Endodermal cell (in vitro differentiated cells): ENCODE measurements around the gene LTBP1. TPM values are rescaled to one million over a fixed set of nuclear protein-coding genes. Genes with fewer than 3 reads are reported as not detected.
A peak's percentile ranks its signal among the peaks of the same experiment; 100 is the strongest.

Experiments
- DNase-seq: peaks from one replicate; pipeline ENCODE4 v3.0.0-alpha.2; 2017
- H3K27ac ChIP-seq: 2 replicates; pipeline ENCODE4 v1.5.1; 2013; ENCODE audit warnings: mild to moderate bottlenecking, low read depth, low read length, moderate library complexity
- H3K27me3 ChIP-seq: 2 replicates; pipeline ENCODE4 v1.6.1; 2013; ENCODE audit warnings: mild to moderate bottlenecking, low read length, moderate library complexity; ENCODE audit not compliant: insufficient read depth, control insufficient read depth, poor library complexity, severe bottlenecking
- H3K36me3 ChIP-seq: 2 replicates; pipeline ENCODE4 v1.7.0; 2013; ENCODE audit warnings: mild to moderate bottlenecking, low read length, moderate library complexity; ENCODE audit not compliant: control insufficient read depth, insufficient read depth
- H3K4me1 ChIP-seq: one replicate; pipeline ENCODE4 v1.7.0; 2013; ENCODE audit warnings: low read length; ENCODE audit not compliant: control insufficient read depth, insufficient read depth
- H3K4me3 ChIP-seq: 2 replicates; pipeline ENCODE4 v1.5.1; 2013; ENCODE audit warnings: mild to moderate bottlenecking, low read length, moderate library complexity
- H3K9ac ChIP-seq: 2 replicates; pipeline ENCODE4 v1.6.1; 2013; ENCODE audit warnings: mild to moderate bottlenecking, low read length, moderate library complexity; ENCODE audit not compliant: poor library complexity, severe bottlenecking; ENCODE audit errors: extremely low read depth
- H3K9me3 ChIP-seq: 2 replicates; pipeline ENCODE4 v1.6.1; 2013; ENCODE audit warnings: mild to moderate bottlenecking, low read length, moderate library complexity; ENCODE audit not compliant: control insufficient read depth
- H3K27ac Mint-ChIP-seq: 2 replicates; pipeline ENCODE4 v1.8.0; 2020; ENCODE audit warnings: mixed read lengths
- H3K27me3 Mint-ChIP-seq: 2 replicates; pipeline ENCODE4 v1.8.0; 2021; ENCODE audit warnings: mild to moderate bottlenecking, mixed read lengths; ENCODE audit not compliant: insufficient read depth
- H3K36me3 Mint-ChIP-seq: 2 replicates; pipeline ENCODE4 v1.8.0; 2020; ENCODE audit warnings: low read depth, mixed read lengths
- H3K4me1 Mint-ChIP-seq: 2 replicates; pipeline ENCODE4 v1.8.0; 2020; ENCODE audit warnings: mixed read lengths
- H3K4me3 Mint-ChIP-seq: 2 replicates; pipeline ENCODE4 v1.8.0; 2020; ENCODE audit warnings: mild to moderate bottlenecking, moderate library complexity, mixed read lengths
- H3K9me3 Mint-ChIP-seq: 2 replicates; pipeline ENCODE4 v1.8.0; 2020; ENCODE audit warnings: mild to moderate bottlenecking, mixed read lengths
- WGBS, 2 experiments: methylation state at CpG; one replicate each; pipeline versions ENCODE4 v1.1.5 to v1.1.7; 2013; ENCODE audit warnings: missing lambda C conversion rate in 2 of 2, mixed read lengths in 1 of 2; ENCODE audit not compliant: insufficient coverage in 1 of 2, insufficient read length in 1 of 2; 5-methylcytosine and 5-hydroxymethylcytosine counted together
- total RNA-seq, 2 donors: library from RNA; stranded (reverse); fragmentation: NEBNext Ultra II Directional in 1 of 2; extraction: Animal tissue kit (Norgen Biotek cat#: 25700) in 1 of 2; gene quantifications; 2 replicates in 1 of 2; 3 replicates in 1 of 2; pipeline ENCODE4 v1.2.1, GENCODE V29; 2021
- TF ChIP-seq, protein P1 (sequence below): fragments of 200-600 bp; sonication (generic); conservative IDR thresholded peaks from 2 replicates; pipeline ENCODE4 v1.5.0; 2021; ENCODE audit warnings: antibody characterized with exemption, mild to moderate bottlenecking

Gene LTBP1
- total RNA-seq, 2 donors from 2014 or later, result 43.2 to 43.4 TPM

DNA sequence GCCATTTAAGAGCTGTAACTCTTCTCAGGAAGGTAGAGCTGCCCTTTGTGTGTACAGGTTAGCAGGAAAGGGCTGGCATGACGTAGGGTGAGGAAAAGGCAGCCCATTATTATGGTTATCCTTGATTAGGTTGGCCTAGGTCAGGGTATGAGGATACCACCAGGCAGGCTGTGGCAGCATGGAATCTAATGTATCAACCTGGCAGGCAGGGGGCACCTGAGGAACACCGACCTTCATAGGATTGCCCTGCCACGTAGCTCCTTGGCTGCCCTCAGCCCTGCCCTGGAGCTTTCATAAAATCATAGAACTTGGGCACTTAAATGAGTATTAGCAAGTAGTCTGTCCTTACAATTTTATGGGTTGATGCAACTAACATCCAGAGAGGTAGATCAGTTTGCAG is 261.6 kb downstream of the LTBP1 start:
- no peaks in the 10 kb centered on the region for H3K36me3 ChIP-seq
- no peaks in the 10 kb centered on the region for H3K27me3 Mint-ChIP-seq
- H3K4me3 ChIP-seq, result no peak overlapping the region
- H3K9me3 Mint-ChIP-seq, result no peaks in the 10 kb centered on the region
- peaks cover 2% of the 10 kb centered on the region for H3K36me3 Mint-ChIP-seq
- TF ChIP-seq, protein P1, sequence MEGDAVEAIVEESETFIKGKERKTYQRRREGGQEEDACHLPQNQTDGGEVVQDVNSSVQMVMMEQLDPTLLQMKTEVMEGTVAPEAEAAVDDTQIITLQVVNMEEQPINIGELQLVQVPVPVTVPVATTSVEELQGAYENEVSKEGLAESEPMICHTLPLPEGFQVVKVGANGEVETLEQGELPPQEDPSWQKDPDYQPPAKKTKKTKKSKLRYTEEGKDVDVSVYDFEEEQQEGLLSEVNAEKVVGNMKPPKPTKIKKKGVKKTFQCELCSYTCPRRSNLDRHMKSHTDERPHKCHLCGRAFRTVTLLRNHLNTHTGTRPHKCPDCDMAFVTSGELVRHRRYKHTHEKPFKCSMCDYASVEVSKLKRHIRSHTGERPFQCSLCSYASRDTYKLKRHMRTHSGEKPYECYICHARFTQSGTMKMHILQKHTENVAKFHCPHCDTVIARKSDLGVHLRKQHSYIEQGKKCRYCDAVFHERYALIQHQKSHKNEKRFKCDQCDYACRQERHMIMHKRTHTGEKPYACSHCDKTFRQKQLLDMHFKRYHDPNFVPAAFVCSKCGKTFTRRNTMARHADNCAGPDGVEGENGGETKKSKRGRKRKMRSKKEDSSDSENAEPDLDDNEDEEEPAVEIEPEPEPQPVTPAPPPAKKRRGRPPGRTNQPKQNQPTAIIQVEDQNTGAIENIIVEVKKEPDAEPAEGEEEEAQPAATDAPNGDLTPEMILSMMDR, result peak; percentile 29
- H3K27ac ChIP-seq, result no peak overlapping the region
- H3K27me3 ChIP-seq, result no peaks in the 10 kb centered on the region
- H3K27ac Mint-ChIP-seq, result no peak overlapping the region
- no peak overlapping the region for H3K9ac ChIP-seq
- H3K9me3 ChIP-seq, result no peaks in the 10 kb centered on the region
- no peak for DNase-seq
- peaks cover 8% of the 10 kb centered on the region for H3K4me1 Mint-ChIP-seq
- H3K4me1 ChIP-seq, result no peaks in the 10 kb centered on the region
- no peak overlapping the region for H3K4me3 Mint-ChIP-seq
- WGBS, 2 experiments, result 87 to 94% methylated on average over 2 to 3 of the region's 3 CpGs

DNA sequence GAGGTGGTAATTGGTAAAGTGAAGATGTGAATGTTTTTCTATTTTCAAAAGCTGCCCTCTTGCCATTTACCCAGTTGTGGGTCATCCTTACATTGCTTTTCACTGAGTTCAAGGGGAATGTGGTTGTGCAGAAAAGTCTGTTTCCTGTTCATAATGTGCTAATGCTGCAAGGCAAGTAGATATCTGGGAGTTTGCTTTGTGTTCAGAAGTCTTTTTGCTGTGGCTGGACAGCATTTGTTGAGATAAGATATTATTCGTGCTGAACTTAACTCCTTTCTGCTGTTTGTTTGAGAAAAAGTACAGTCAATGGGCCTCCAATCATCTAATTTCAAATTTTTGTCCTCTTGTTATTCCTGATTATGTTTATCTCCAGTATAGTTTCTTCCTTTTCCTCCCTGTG is 263.2 kb downstream of the LTBP1 start:
- H3K4me3 Mint-ChIP-seq, result no peak overlapping the region
- H3K4me1 Mint-ChIP-seq, result peaks cover 15% of the 10 kb centered on the region
- H3K36me3 Mint-ChIP-seq, result peaks cover 2% of the 10 kb centered on the region
- no peak for DNase-seq
- WGBS, 2 experiments, result 86 to 100% methylated on average over 1 of the region's 1 CpG
- H3K4me3 ChIP-seq, result no peak overlapping the region
- no peaks in the 10 kb centered on the region for H3K9me3 Mint-ChIP-seq
- no peak overlapping the region for H3K27ac ChIP-seq
- H3K9ac ChIP-seq, result no peak overlapping the region
- H3K9me3 ChIP-seq, result no peaks in the 10 kb centered on the region
- H3K36me3 ChIP-seq, result no peaks in the 10 kb centered on the region
- H3K27me3 Mint-ChIP-seq, result no peaks in the 10 kb centered on the region
- no peaks in the 10 kb centered on the region for H3K4me1 ChIP-seq
- no peak overlapping the region for H3K27ac Mint-ChIP-seq
- TF ChIP-seq, protein P1, result no peak
- H3K27me3 ChIP-seq, result no peaks in the 10 kb centered on the region

DNA sequence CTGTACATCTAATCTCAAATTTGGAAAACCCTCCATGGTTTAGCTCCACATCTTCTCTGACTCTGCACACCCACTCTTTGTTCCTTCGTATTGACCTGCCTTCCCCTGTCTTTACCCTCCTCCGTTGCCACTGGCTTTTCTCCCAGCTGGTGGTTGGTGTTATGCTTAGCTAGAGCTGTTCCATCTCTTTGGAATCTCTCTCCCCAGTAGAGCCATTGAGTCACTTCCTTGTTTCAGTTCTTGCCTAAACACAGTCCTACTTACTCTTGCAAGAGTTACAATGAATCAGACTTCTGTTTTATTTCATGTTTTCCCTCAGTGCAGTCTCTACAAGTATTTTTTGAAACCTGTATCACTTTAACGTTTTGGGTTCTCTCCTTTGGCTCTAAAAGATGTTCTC is 263.9 kb downstream of the LTBP1 start:
- Histone ChIP-seq H3K9me3 (no peaks in the 10 kb centered on the region), H3K4me3 (no peak overlapping the region), H3K36me3 (no peaks in the 10 kb centered on the region), H3K27me3 (no peaks in the 10 kb centered on the region), H3K27ac (no peak overlapping the region), H3K9ac (no peak overlapping the region), H3K4me1 (no peaks in the 10 kb centered on the region)
- H3K4me3 Mint-ChIP-seq, result no peak overlapping the region
- TF ChIP-seq, protein P1, result no peak
- no peak overlapping the region for H3K27ac Mint-ChIP-seq
- H3K27me3 Mint-ChIP-seq, result no peaks in the 10 kb centered on the region
- H3K4me1 Mint-ChIP-seq, result peaks cover 15% of the 10 kb centered on the region
- no peaks in the 10 kb centered on the region for H3K9me3 Mint-ChIP-seq
- peaks cover 2% of the 10 kb centered on the region for H3K36me3 Mint-ChIP-seq
- 66 to 69% methylated on average over 2 to 3 of the region's 3 CpGs for WGBS, 2 experiments
- peak; percentile 49 for DNase-seq
